Endodermal cell (in vitro differentiated cells): ENCODE data around the gene TRAPPC2. TPM values are rescaled to one million over a fixed set of nuclear protein-coding genes. Genes with fewer than 3 reads are reported as not detected.

Source experiments
- DNase-seq: peaks from one replicate; pipeline ENCODE4 v3.0.0-alpha.2; 2017
- H3K27ac ChIP-seq: 2 replicates; pipeline ENCODE4 v1.5.1; 2013; ENCODE audit warnings: mild to moderate bottlenecking, low read depth, low read length, moderate library complexity
- H3K27me3 ChIP-seq: 2 replicates; pipeline ENCODE4 v1.6.1; 2013; ENCODE audit warnings: mild to moderate bottlenecking, low read length, moderate library complexity; ENCODE audit not compliant: insufficient read depth, control insufficient read depth, poor library complexity, severe bottlenecking
- H3K36me3 ChIP-seq: 2 replicates; pipeline ENCODE4 v1.7.0; 2013; ENCODE audit warnings: mild to moderate bottlenecking, low read length, moderate library complexity; ENCODE audit not compliant: control insufficient read depth, insufficient read depth
- H3K4me1 ChIP-seq: one replicate; pipeline ENCODE4 v1.7.0; 2013; ENCODE audit warnings: low read length; ENCODE audit not compliant: control insufficient read depth, insufficient read depth
- H3K4me3 ChIP-seq: 2 replicates; pipeline ENCODE4 v1.5.1; 2013; ENCODE audit warnings: mild to moderate bottlenecking, low read length, moderate library complexity
- H3K9ac ChIP-seq: 2 replicates; pipeline ENCODE4 v1.6.1; 2013; ENCODE audit warnings: mild to moderate bottlenecking, low read length, moderate library complexity; ENCODE audit not compliant: poor library complexity, severe bottlenecking; ENCODE audit errors: extremely low read depth
- H3K9me3 ChIP-seq: 2 replicates; pipeline ENCODE4 v1.6.1; 2013; ENCODE audit warnings: mild to moderate bottlenecking, low read length, moderate library complexity; ENCODE audit not compliant: control insufficient read depth
- H3K27ac Mint-ChIP-seq: 2 replicates; pipeline ENCODE4 v1.8.0; 2020; ENCODE audit warnings: mixed read lengths
- H3K27me3 Mint-ChIP-seq: 2 replicates; pipeline ENCODE4 v1.8.0; 2021; ENCODE audit warnings: mild to moderate bottlenecking, mixed read lengths; ENCODE audit not compliant: insufficient read depth
- H3K36me3 Mint-ChIP-seq: 2 replicates; pipeline ENCODE4 v1.8.0; 2020; ENCODE audit warnings: low read depth, mixed read lengths
- H3K4me1 Mint-ChIP-seq: 2 replicates; pipeline ENCODE4 v1.8.0; 2020; ENCODE audit warnings: mixed read lengths
- H3K4me3 Mint-ChIP-seq: 2 replicates; pipeline ENCODE4 v1.8.0; 2020; ENCODE audit warnings: mild to moderate bottlenecking, moderate library complexity, mixed read lengths
- H3K9me3 Mint-ChIP-seq: 2 replicates; pipeline ENCODE4 v1.8.0; 2020; ENCODE audit warnings: mild to moderate bottlenecking, mixed read lengths
- WGBS, 2 experiments: methylation state at CpG; one replicate each; pipeline versions ENCODE4 v1.1.5 to v1.1.7; 2013; ENCODE audit warnings: missing lambda C conversion rate in 2 of 2, mixed read lengths in 1 of 2; ENCODE audit not compliant: insufficient coverage in 1 of 2, insufficient read length in 1 of 2; 5-methylcytosine and 5-hydroxymethylcytosine counted together
- total RNA-seq, 2 donors: library from RNA; stranded (reverse); fragmentation: NEBNext Ultra II Directional in 1 of 2; extraction: Animal tissue kit (Norgen Biotek cat#: 25700) in 1 of 2; gene quantifications; 2 replicates in 1 of 2; 3 replicates in 1 of 2; pipeline ENCODE4 v1.2.1, GENCODE V29; 2021
- TF ChIP-seq, protein P1 (sequence below): fragments of 200-600 bp; sonication (generic); conservative IDR thresholded peaks from 2 replicates; pipeline ENCODE4 v1.5.0; 2021; ENCODE audit warnings: antibody characterized with exemption, mild to moderate bottlenecking

Gene TRAPPC2
- total RNA-seq, 2 donors from 2014 or later: 12.8 to 14.7 TPM

DNA sequence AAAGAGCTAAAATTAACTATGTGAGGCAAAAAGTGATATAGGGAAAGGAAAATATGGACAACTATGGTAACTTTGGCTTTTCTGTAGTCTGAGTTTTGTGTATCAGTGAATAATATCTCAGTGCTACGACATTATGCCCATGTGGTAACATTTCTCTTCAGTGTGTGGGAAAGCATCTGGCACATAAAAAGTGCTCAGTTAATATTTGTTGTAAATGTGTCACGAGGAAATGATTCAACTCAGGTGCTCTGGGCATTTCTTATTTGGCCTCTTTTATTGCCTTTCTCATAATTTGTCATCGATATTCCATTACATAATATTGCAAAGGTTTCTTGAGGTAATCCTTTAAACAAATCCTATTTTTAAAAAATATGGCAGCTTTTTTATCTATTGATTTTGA, 17.7 kb upstream of the TRAPPC2 start:
- DNase-seq: no peak
- Histone ChIP-seq H3K4me1 (peaks cover 3% of the 10 kb centered on the region), H3K27me3 (no peaks in the 10 kb centered on the region), H3K4me3 (no peak overlapping the region), H3K9ac (no peak overlapping the region), H3K36me3 (peaks cover 51% of the 10 kb centered on the region), H3K27ac (no peak overlapping the region), H3K9me3 (no peaks in the 10 kb centered on the region)
- Mint-ChIP-seq H3K36me3 (peaks cover 37% of the 10 kb centered on the region), H3K27me3 (no peaks in the 10 kb centered on the region), H3K4me3 (no peak overlapping the region), H3K27ac (no peak overlapping the region), H3K4me1 (peaks cover 9% of the 10 kb centered on the region), H3K9me3 (peaks cover 36% of the 10 kb centered on the region)
- 93% methylated on average over 2 of the region's 3 CpGs; no CpG with 5 or more reads in 1 of the 2 experiments for WGBS, 2 experiments
- TF ChIP-seq, protein P1, sequence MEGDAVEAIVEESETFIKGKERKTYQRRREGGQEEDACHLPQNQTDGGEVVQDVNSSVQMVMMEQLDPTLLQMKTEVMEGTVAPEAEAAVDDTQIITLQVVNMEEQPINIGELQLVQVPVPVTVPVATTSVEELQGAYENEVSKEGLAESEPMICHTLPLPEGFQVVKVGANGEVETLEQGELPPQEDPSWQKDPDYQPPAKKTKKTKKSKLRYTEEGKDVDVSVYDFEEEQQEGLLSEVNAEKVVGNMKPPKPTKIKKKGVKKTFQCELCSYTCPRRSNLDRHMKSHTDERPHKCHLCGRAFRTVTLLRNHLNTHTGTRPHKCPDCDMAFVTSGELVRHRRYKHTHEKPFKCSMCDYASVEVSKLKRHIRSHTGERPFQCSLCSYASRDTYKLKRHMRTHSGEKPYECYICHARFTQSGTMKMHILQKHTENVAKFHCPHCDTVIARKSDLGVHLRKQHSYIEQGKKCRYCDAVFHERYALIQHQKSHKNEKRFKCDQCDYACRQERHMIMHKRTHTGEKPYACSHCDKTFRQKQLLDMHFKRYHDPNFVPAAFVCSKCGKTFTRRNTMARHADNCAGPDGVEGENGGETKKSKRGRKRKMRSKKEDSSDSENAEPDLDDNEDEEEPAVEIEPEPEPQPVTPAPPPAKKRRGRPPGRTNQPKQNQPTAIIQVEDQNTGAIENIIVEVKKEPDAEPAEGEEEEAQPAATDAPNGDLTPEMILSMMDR: no peak

DNA sequence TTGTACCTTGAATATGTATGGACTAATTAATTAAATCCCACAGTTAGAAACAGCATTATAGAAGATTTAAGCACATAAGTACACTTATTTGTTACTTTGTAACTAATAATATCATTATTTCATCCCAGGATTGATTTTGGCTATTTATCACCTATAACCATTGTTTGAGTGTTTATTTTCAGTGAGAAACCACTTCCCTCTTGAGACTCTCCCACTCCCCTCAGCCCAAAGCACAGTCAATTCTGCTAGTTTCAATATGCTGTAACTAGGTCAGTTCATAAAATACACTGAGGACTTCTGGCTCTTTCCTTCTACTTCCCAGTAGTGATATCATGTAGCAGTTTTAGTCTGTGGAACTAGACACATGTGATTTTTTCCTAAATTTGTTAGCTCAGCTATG, 16.4 kb upstream of the TRAPPC2 start:
- H3K9me3 ChIP-seq: no peaks in the 10 kb centered on the region
- no peaks in the 10 kb centered on the region for H3K27me3 ChIP-seq
- no peaks in the 10 kb centered on the region for H3K27me3 Mint-ChIP-seq
- DNase-seq: no peak
- no peak overlapping the region for H3K27ac ChIP-seq
- TF ChIP-seq, protein P1: no peak
- peaks cover 5% of the 10 kb centered on the region for H3K4me1 Mint-ChIP-seq
- H3K4me3 ChIP-seq: no peak overlapping the region
- no peak overlapping the region for H3K4me3 Mint-ChIP-seq
- H3K4me1 ChIP-seq: peaks cover 3% of the 10 kb centered on the region
- H3K9me3 Mint-ChIP-seq: peaks cover 40% of the 10 kb centered on the region
- H3K27ac Mint-ChIP-seq: no peak overlapping the region
- H3K36me3 ChIP-seq: peaks cover 55% of the 10 kb centered on the region
- H3K9ac ChIP-seq: no peak overlapping the region
- H3K36me3 Mint-ChIP-seq: peaks cover 42% of the 10 kb centered on the region

DNA sequence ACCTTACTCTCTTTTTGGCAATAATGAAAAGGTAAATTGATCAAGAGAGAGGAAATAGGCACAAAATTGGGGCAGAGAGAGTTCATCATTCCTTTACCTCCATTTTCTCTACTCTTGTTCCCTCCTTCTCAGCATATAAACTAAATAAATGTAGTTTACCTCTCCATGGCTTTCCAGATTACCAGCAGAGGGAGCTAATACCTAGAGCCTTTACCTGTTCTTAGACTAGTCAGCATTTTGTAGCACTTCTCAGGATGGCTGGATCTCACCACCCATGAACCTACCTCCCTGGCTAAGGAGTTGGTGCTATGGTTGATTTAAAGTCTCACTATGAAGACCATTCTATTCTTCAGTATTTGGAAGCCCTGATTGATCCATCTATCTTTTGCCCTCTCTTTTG, 15.8 kb upstream of the TRAPPC2 start:
- Mint-ChIP-seq H3K4me3 (no peak overlapping the region), H3K36me3 (peaks cover 46% of the 10 kb centered on the region), H3K27ac (no peak overlapping the region), H3K27me3 (no peaks in the 10 kb centered on the region), H3K4me1 (peaks cover under 1% of the 10 kb centered on the region), H3K9me3 (peaks cover 40% of the 10 kb centered on the region)
- H3K4me3 ChIP-seq: no peak overlapping the region
- no peak for DNase-seq
- TF ChIP-seq, protein P1: peak; percentile 77
- no peaks in the 10 kb centered on the region for H3K27me3 ChIP-seq
- H3K9ac ChIP-seq: no peak overlapping the region
- H3K36me3 ChIP-seq: peaks cover 59% of the 10 kb centered on the region
- no peak overlapping the region for H3K27ac ChIP-seq
- H3K4me1 ChIP-seq: peaks cover 3% of the 10 kb centered on the region
- H3K9me3 ChIP-seq: no peaks in the 10 kb centered on the region
